HCT116 (cell line): Measurements from ENCODE around the gene TTC8.

Experiments
- CBX3 ChIP-seq: IDR thresholded peaks from 2 replicates; pipeline ENCODE4 v1.6.1; 2012; ENCODE audit warnings: low read depth
- CTCF ChIP-seq, 3 experiments: fragments of 200-600 bp in 1 of 3; sonication (generic) in 1 of 3; IDR thresholded peaks in 2 of 3; conservative IDR thresholded peaks in 1 of 3; 2 replicates each; pipeline ENCODE4 v1.5.1; 2012 to 2017; ENCODE audit warnings: low read depth in 2 of 3, low read length in 2 of 3, antibody characterized with exemption in 1 of 3, borderline replicate concordance in 1 of 3, control low read depth in 1 of 3, mild to moderate bottlenecking in 1 of 3, mixed read lengths in 1 of 3, mixed run types in 1 of 3, moderate library complexity in 1 of 3; ENCODE audit not compliant: insufficient read depth in 1 of 3
- EZH2 ChIP-seq: fragments of 200-600 bp; sonication (generic); IDR thresholded peaks from 2 replicates; pipeline ENCODE4 v1.6.1; 2017; ENCODE audit warnings: antibody characterized with exemption, mixed run types
- EZH2phosphoT487 ChIP-seq: fragments of 200-600 bp; IDR thresholded peaks from 2 replicates; pipeline ENCODE4 v1.6.1; 2018; ENCODE audit warnings: antibody characterized with exemption, borderline replicate concordance
- FOSL1 ChIP-seq: IDR thresholded peaks from 2 replicates; pipeline ENCODE4 v1.6.1; 2012; ENCODE audit warnings: low read depth
- JUND ChIP-seq: IDR thresholded peaks from 2 replicates; pipeline ENCODE4 v1.6.1; 2012
- POLR2A ChIP-seq: IDR thresholded peaks from 2 replicates; pipeline ENCODE4 v1.7.0; 2011; ENCODE audit warnings: borderline replicate concordance; ENCODE audit not compliant: insufficient read depth, insufficient read length; ENCODE audit errors: extremely low read depth
- SIN3A ChIP-seq: IDR thresholded peaks from 2 replicates; pipeline ENCODE4 v1.6.1; 2012; ENCODE audit warnings: low read depth
- SP1 ChIP-seq: IDR thresholded peaks from 2 replicates; pipeline ENCODE4 v1.6.1; 2012; ENCODE audit warnings: low read depth
- SRF ChIP-seq: IDR thresholded peaks from 2 replicates; pipeline ENCODE4 v1.6.1; 2012; ENCODE audit warnings: low read depth
- ZBTB33 ChIP-seq: IDR thresholded peaks from 2 replicates; pipeline ENCODE4 v1.6.1; 2011; ENCODE audit warnings: mild to moderate bottlenecking, low read length, moderate library complexity; ENCODE audit not compliant: insufficient replicate concordance; ENCODE audit errors: extremely low read depth
- ZFX ChIP-seq: fragments of 450-650 bp; IDR thresholded peaks from 2 replicates; pipeline ENCODE4 v1.6.1; 2017
- ZNF274 ChIP-seq: fragments of 200-500 bp; sonication (Bioruptor generic); IDR thresholded peaks from 2 replicates; pipeline ENCODE4 v1.6.1; 2014; ENCODE audit warnings: mild to moderate bottlenecking, low read depth, low read length, inconsistent platforms

GRCh38 chr14:88911809-88912208, 87.4 kb downstream of the TTC8 start:
- TF ChIP-seq JUND (no peak), CTCF (IDR thresholded peaks at IDR 0.05 in 2 of 3, conservative IDR thresholded peaks at IDR 0.05 in 1 of 3; ENCODE audit: borderline replicate concordance in 1 of 3, insufficient read depth in 1 of 3, low read depth in 2 of 3, low read length in 2 of 3) (no peak), SP1 (no peak), CBX3 (no peak), POLR2A (no peak), EZH2 (no peak), EZH2phosphoT487 (no peak), ZNF274 (no peak), FOSL1 (no peak), ZBTB33 (no peak), ZFX (no peak), SIN3A (no peak), SRF (no peak)
